Ascending aorta (tissue), 2 donors: ENCODE measurements around the gene ATP10A. TPM values are rescaled to one million over a fixed set of nuclear protein-coding genes. Genes with fewer than 3 reads are reported as not detected.

Experiments
- DNase-seq, 2 donors: peaks; one replicate each; pipeline ENCODE4 v3.0.0-alpha.2; 2019; ENCODE audit warnings: low spot score in 2 of 2
- H3K27ac ChIP-seq, 2 donors: fragments of 200-600 bp; sonication (generic); one replicate each; pipeline ENCODE4 v1.5.1; 2016 to 2017; ENCODE audit warnings: mild to moderate bottlenecking in 1 of 2
- H3K27me3 ChIP-seq: fragments of 200-600 bp; sonication (generic); one replicate; pipeline ENCODE4 v1.5.1; 2017
- H3K36me3 ChIP-seq, 2 donors: fragments of 200-600 bp; sonication (generic); one replicate each; pipeline ENCODE4 v1.5.1; 2016
- H3K4me1 ChIP-seq, 2 donors: fragments of 200-600 bp; sonication (generic); one replicate each; pipeline ENCODE4 v1.5.1; 2016 to 2017; ENCODE audit warnings: mild to moderate bottlenecking in 1 of 2
- H3K4me3 ChIP-seq, 2 donors: fragments of 200-600 bp; sonication (generic); one replicate each; pipeline ENCODE4 v1.5.1; 2016 to 2017; ENCODE audit warnings: mild to moderate bottlenecking in 1 of 2
- H3K9me3 ChIP-seq, 2 donors: fragments of 200-600 bp; sonication (generic); one replicate each; pipeline ENCODE4 v1.5.1; 2016
- intact Hi-C: fragments of 100-400 bp; cut with DNase I; formaldehyde crosslinking; loops from one replicate; pipeline ENCODE4 v1.15.1; 2023
- total RNA-seq: library from RNA; depleted of rRNA; stranded (reverse); fragments of >200 nt; gene quantifications from one replicate; pipeline ENCODE4 v1.1.0, GENCODE V29; 2016
- TF ChIP-seq, protein P1 (sequence below), 3 experiments: fragments of 200-600 bp in 2 of 3; fragments of 450-650 bp in 1 of 3; sonication (generic) in 2 of 3; IDR thresholded peaks; one replicate each; pipeline ENCODE4 v1.5.1; 2016 to 2019; ENCODE audit warnings: antibody characterized with exemption in 3 of 3, mild to moderate bottlenecking in 1 of 3, moderate library complexity in 1 of 3

ATP10A gene
- total RNA-seq, 1 donor from 2014 or later, result 26.7 TPM

DNA sequence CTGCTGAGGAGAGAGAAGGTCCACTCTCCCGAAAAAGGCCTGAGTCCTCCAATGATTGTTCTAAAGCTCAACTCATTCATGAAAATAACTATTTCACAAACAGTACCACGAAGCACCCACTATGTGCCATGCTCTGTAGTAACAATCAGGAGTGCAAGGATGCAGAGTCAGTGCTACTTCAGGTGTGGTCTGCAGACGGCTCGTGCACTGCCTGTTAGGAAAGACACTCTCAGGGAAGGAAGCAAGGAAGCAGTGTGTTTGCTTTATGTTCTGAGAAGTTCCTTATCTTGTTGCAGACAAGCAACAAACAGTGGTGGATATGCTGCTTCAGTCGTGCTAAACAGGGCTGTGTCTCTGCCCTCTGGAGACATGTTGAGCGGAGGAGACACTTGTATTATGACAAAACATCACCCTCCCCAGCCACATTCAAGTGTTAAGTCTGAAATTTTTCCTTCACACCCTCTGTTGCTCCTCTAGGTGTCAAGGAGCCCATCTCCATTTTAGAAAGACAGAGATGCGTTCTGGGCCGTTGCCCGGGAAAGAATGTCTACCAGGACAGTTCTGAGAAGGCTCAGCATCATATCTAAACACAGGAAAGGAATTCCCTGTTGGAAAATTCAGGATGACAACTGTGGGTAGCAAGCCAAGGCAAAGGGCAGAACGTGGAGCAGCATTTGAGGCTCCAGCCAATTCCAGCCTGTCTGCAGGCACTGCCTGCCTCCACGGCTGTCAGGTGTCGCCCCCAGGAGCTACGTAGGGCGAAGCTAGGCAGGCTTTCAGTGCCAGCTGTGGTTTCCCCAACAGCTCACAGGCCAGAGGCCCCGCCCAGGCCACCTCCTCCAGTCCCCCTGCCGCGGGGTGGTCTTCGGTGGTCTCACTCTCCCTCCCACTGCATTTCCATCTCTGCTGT lies 13.4 kb upstream of the ATP10A start:
- Histone ChIP-seq H3K36me3 (no peaks in the 10 kb centered on the region), H3K27ac (no peak overlapping the region), H3K4me3 (no peak overlapping the region), H3K27me3 (no peaks in the 10 kb centered on the region), H3K4me1 (no peaks in the 10 kb centered on the region), H3K9me3 (no peaks in the 10 kb centered on the region)
- no peak for DNase-seq
- TF ChIP-seq, protein P1, sequence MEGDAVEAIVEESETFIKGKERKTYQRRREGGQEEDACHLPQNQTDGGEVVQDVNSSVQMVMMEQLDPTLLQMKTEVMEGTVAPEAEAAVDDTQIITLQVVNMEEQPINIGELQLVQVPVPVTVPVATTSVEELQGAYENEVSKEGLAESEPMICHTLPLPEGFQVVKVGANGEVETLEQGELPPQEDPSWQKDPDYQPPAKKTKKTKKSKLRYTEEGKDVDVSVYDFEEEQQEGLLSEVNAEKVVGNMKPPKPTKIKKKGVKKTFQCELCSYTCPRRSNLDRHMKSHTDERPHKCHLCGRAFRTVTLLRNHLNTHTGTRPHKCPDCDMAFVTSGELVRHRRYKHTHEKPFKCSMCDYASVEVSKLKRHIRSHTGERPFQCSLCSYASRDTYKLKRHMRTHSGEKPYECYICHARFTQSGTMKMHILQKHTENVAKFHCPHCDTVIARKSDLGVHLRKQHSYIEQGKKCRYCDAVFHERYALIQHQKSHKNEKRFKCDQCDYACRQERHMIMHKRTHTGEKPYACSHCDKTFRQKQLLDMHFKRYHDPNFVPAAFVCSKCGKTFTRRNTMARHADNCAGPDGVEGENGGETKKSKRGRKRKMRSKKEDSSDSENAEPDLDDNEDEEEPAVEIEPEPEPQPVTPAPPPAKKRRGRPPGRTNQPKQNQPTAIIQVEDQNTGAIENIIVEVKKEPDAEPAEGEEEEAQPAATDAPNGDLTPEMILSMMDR (IDR thresholded peaks at IDR 0.05), result no peak
- intact Hi-C loops, result no loop called here

GRCh38 chr15:25875566-25875965 lies 12.4 kb upstream of the ATP10A start:
- TF ChIP-seq, protein P1 (IDR thresholded peaks at IDR 0.05), result no peak
- DNase-seq, result no peak
- Histone ChIP-seq H3K27me3 (no peaks in the 10 kb centered on the region), H3K4me1 (no peaks in the 10 kb centered on the region), H3K36me3 (no peaks in the 10 kb centered on the region), H3K4me3 (no peak overlapping the region), H3K27ac (no peak overlapping the region), H3K9me3 (no peaks in the 10 kb centered on the region)
- intact Hi-C loops, result no loop called here

DNA sequence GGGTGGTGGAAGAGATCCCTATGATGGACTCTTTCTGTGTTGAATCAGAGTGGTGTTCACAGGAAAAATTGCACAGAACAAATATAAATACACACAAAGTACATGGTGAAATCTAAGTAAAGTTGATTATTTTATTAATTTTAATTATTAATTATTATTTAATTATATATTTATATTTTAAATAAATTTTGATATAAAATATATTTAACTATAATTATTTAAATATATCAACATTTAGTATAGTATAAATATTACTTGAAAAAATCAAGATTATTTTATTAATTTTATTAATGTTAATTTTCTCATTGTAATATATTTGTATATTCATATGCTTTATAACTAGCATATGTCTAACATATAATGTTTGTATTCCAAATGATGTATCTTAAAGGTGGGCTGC lies 11.3 kb upstream of the ATP10A start:
- intact Hi-C loops, result no loop called here
- no peaks in the 10 kb centered on the region for H3K9me3 ChIP-seq
- no peak overlapping the region for H3K27ac ChIP-seq
- DNase-seq, result no peak
- H3K27me3 ChIP-seq, result no peaks in the 10 kb centered on the region
- TF ChIP-seq, protein P1 (IDR thresholded peaks at IDR 0.05), result no peak
- H3K4me3 ChIP-seq, result no peak overlapping the region
- no peaks in the 10 kb centered on the region for H3K4me1 ChIP-seq
- H3K36me3 ChIP-seq, result no peaks in the 10 kb centered on the region

- H3K4me3 ChIP-seq, result no peak overlapping the region
- H3K9me3 ChIP-seq, result no peaks in the 10 kb centered on the region
- TF ChIP-seq, protein P1 (IDR thresholded peaks at IDR 0.05), result no peak
- H3K4me1 ChIP-seq, result no peaks in the 10 kb centered on the region
- no peaks in the 10 kb centered on the region for H3K27me3 ChIP-seq
- intact Hi-C loops, result no loop called here
- DNase-seq, result no peak
- H3K27ac ChIP-seq, result no peak overlapping the region
- no peaks in the 10 kb centered on the region for H3K36me3 ChIP-seq
Measured at GRCh38 chr15:25871403-25871802, 8.3 kb upstream of the ATP10A start.

DNA sequence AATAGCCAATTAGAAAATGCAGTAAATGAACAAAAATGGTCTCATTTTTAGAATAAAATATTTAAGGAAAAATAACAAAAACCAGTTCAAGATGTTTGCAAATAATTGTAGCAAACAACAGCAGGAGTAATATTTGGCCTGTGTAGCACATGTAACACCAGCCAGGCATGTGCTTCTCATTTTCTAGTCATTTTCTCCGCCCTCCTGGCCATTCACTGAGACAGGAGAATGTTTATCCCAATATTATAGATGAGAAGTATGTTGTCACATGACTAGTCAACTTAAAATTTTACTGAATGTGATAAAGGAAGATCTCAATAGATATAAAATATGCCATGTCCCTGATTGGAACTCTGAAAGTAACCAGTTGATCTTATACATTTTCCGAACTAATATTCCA lies 7.8 kb upstream of the ATP10A start:
- Histone ChIP-seq H3K27ac (no peak overlapping the region), H3K36me3 (no peaks in the 10 kb centered on the region), H3K4me3 (no peak overlapping the region), H3K27me3 (no peaks in the 10 kb centered on the region), H3K9me3 (no peaks in the 10 kb centered on the region), H3K4me1 (no peaks in the 10 kb centered on the region)
- TF ChIP-seq, protein P1 (IDR thresholded peaks at IDR 0.05), result no peak
- intact Hi-C loops, result no loop called here
- no peak for DNase-seq
